Epithelial cell of proximal tubule (primary cell): ENCODE data around the gene SMAD4. TPM values are rescaled to one million over a fixed set of nuclear protein-coding genes. Genes with fewer than 3 reads are reported as not detected.
"Not testable (repeated sequence)": the region's sequence is repeated elsewhere in the genome, so short reads cannot be mapped to it uniquely, and the experiment has no call there.

Experiments used
- DNase-seq: peaks from one replicate; pipeline ENCODE4 v3.0.0-alpha.2; 2011; ENCODE audit warnings: low read depth
- H3K4me3 ChIP-seq: 2 replicates; pipeline ENCODE4 v1.5.1; 2011; ENCODE audit warnings: low read depth, mild to moderate bottlenecking, low read length
- total RNA-seq: library from RNA; depleted of rRNA; stranded (reverse); fragments of >200 nt; gene quantifications from 2 replicates; pipeline ENCODE4 v1.2.3, GENCODE V29; 2015
- TF ChIP-seq, protein P1 (sequence below): conservative IDR thresholded peaks from 2 replicates; pipeline ENCODE4 v1.5.1; 2012; ENCODE audit warnings: low read depth, mild to moderate bottlenecking, low read length

Gene SMAD4
- total RNA-seq, 1 donor from 2014 or later = 82.6 TPM

DNA sequence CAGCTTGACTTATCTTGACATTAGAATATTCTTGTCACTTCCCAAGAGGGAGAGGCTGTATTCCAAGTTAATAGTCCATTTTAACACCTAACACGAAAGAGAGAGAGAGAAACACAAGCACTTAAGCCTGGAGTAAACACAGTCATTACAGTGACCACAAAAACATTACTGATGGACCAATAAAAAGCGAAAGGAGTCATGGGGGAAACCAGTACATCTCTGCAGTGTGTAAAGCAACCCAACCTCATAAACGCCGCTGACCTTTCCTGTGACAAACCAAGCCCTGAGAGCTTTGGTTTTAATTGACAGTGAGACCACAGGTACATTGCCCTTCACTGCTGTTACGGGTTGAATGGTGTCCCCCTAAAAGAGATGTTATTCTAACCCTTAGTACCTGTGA, 78.3 kb downstream of the SMAD4 start:
- DNase-seq = no peak
- no peak overlapping the region for H3K4me3 ChIP-seq
- TF ChIP-seq, protein P1, sequence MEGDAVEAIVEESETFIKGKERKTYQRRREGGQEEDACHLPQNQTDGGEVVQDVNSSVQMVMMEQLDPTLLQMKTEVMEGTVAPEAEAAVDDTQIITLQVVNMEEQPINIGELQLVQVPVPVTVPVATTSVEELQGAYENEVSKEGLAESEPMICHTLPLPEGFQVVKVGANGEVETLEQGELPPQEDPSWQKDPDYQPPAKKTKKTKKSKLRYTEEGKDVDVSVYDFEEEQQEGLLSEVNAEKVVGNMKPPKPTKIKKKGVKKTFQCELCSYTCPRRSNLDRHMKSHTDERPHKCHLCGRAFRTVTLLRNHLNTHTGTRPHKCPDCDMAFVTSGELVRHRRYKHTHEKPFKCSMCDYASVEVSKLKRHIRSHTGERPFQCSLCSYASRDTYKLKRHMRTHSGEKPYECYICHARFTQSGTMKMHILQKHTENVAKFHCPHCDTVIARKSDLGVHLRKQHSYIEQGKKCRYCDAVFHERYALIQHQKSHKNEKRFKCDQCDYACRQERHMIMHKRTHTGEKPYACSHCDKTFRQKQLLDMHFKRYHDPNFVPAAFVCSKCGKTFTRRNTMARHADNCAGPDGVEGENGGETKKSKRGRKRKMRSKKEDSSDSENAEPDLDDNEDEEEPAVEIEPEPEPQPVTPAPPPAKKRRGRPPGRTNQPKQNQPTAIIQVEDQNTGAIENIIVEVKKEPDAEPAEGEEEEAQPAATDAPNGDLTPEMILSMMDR = no peak

DNA sequence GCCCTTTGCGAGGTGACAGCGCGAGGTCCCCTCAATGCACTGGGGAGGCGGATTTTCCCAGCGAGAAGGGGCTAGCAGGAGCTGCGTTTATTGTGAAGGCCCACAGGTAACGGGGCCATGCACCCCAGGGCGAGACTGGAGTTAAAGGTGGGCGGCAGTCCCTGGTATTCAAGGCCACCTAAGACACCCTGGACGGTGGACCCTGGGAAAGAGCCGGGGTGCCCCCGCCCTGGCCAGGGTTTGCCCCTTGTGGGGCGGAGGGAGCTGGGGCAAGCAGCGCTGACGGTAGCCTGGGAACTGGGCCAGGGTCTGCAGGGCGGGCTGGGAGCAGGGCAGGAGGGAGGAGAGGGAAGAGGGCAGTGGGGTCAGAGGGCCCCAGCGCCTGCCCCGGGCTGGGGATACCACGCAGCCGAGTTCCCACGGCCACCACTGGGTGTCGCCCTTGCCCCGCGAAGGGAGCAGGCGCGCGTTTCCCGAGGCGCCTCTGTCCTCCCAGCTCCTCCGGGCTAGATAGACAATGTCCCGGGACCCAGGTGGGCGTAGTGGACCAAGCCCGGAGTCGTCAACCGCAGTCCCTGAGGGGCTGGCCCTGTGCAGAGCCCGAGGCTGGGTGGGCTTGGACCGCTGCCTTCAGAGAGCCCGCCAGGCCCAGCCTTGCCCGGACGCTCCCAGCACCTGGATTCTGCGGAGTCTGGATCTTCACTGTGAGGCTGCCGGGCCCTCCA, 80.2 kb downstream of the SMAD4 start:
- DNase-seq = no peak

DNA sequence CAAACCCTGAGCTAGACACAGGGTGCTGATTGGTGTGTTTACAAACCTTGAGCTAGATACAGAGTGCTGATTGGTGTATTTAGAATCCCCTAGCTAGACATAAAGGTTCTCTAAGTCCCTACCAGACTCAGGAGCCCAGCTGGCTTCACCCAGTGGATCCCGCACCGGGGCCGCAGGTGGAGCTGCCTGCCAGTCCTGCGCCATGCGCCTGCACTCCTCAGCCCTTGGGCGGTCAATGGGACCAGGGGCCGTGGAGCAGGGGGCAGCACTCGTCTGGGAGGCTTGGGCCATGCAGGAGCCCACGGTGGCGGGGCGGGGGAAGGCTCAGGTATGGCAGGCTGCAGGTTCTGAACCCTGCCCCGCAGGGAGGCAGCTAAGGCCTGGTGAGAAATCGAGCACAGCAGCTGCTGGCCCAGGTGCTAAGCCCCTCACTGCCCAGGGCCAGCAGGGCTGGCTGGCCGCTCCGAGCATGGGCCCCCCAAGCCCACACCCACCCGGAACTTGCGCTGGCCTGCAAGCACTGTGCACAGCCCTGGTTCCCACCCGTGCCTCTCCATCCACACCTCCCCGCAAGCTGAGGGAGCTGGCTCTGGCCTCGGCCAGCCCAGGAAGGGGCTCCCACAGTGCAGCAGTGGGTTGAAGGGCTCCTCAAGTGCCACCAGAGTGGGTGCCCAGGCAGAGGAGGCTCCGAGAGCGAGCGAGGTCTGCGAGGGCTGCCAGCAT, 81.8 kb downstream of the SMAD4 start:
- not testable (repeated sequence) for H3K4me3 ChIP-seq, DNase-seq

More for the DNA sequence above, 80.2 kb downstream of the SMAD4 start:
- H3K4me3 ChIP-seq = no peak overlapping the region
- TF ChIP-seq, protein P1 = peak; percentile 81

DNA sequence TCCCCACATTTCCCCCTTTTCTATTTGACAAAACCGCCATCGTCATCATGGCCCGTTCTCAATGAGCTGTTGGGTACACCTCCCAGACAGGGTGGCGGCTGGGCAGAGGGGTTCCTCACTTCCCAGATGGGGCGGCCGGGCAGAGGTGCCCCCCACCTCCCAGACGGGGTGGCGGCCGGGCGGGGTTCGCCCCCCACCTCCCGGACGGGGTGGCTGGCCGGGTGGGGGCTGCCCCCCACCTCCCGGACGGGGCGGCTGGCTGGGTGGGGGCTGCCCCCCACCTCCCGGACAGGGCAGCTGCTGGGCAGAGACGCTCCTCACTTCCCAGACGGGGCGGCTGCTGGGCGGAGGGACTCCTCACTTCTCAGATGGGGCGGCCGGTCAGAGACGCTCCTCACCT, 87.0 kb downstream of the SMAD4 start:
- DNase-seq = not testable (repeated sequence)

DNA sequence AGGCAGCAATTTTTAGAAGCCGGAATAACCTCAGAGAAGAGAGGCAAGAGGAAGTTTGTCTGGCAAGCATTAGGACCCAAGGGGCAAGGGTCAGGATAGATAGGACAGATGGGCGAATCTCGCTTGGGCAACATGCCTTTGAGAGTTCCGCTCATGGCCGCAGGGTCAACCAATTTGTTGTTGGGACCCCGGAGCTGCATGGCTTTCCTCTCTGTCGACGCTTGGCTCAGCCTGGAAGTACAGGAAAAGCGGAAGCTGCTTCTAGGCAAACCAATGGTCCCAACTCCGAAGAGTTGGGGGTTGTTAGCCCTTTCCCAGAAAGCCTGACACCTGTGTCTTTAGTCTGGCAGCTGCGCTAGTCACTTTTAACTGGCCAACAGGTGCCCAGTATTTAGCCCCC, 89.5 kb downstream of the SMAD4 start:
- not testable (repeated sequence) for DNase-seq, H3K4me3 ChIP-seq

More for the DNA sequence above, 87.0 kb downstream of the SMAD4 start:
- not testable (repeated sequence) for H3K4me3 ChIP-seq

DNA sequence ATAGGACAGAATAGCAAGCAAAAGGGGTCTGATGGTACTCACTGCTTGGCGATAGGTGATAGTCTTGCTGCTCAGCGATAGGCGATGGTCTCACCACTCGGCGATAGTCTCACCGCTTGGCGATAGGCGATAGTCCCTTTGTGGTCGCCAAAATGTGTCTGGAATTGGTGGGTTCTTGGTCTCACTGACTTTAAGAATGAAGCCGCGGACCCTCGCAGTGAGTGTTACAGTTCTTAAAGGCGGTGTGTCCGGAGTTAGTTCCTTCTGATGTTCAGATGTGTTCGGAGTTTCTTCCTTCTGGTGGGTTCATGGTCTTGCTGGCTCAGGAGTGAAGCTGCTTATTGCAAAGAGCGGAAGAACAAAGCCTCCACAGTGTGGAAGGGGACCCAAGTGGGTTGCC, 90.0 kb downstream of the SMAD4 start:
- not testable (repeated sequence) for H3K4me3 ChIP-seq, DNase-seq

DNA sequence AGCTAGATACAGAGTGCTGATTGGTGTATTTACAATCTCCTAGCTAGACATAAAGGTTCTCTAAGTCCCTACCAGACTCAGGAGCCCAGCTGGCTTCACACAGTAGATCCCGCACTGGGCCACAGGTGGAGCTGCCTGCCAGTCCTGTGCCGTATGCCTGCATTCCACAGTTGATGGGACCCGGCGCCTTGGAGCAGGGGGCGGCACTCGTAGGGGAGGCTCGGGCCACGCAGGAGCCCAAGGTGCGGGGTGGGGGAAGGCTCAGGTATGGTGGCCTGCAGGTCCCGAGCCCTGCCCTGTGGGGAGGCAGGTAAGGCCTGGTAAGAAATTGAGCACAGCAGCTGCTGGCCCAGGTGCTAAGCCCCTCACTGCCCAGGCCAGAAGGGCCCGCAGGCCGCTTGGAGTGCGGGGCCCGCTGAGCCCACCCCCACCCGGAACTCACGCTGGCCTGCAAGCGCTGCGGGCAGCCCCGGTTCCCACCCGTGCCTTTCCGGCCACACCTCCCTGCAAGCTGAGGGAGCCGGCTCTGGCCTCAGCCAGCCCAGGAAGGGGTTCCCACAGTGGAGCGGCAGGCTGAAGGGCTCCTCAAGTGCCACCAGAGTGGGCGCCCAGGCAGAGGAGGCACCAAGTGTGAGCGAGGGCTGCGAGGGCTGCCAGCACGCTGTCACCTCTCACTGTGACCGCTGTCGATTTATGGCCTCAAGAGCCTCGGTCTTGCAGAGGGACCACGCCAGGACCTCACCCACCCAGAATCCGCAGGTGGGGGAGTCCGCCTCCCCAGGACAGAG, 91.0 kb downstream of the SMAD4 start:
- TF ChIP-seq, protein P1 = no peak
- DNase-seq = no peak
- no peak overlapping the region for H3K4me3 ChIP-seq

DNA sequence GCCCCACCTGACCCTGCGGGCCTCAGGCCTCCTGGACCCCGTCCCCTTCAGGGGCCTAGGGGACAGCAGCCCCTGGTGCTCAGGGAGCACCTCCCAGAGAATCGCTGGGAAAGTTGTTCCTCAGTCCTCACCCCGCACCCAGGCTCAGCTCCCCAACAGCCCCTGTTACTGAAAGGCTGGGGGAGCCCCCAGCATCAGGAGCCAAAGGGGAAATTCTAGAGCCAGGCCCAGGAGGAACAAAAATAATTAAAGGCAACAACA, 91.5 kb downstream of the SMAD4 start:
- no peak overlapping the region for H3K4me3 ChIP-seq
- TF ChIP-seq, protein P1 = no peak
- no peak for DNase-seq
